Duodenal mucosa (tissue), 2 donors: ENCODE data around the gene VPS16.

Source experiments
- H3K27ac ChIP-seq: one replicate; pipeline ENCODE4 v1.7.0; 2013; ENCODE audit warnings: low read depth, low read length
- H3K27me3 ChIP-seq, 2 donors: one replicate each; pipeline ENCODE4 v1.7.0; 2013; ENCODE audit warnings: low read length in 2 of 2, control low read depth in 1 of 2; ENCODE audit not compliant: insufficient read depth in 2 of 2, control insufficient read depth in 1 of 2
- H3K36me3 ChIP-seq, 2 donors: one replicate each; pipeline ENCODE4 v1.7.0; 2013; ENCODE audit warnings: low read length in 2 of 2, control low read depth in 1 of 2; ENCODE audit not compliant: insufficient read depth in 2 of 2, control insufficient read depth in 1 of 2
- H3K4me1 ChIP-seq, 2 donors: one replicate each; pipeline ENCODE4 v1.7.0; 2013; ENCODE audit warnings: low read length in 2 of 2, control low read depth in 1 of 2; ENCODE audit not compliant: insufficient read depth in 2 of 2, control insufficient read depth in 1 of 2
- H3K4me3 ChIP-seq, 2 donors: one replicate each; pipeline ENCODE4 v1.7.0; 2013; ENCODE audit warnings: low read length in 2 of 2, low read depth in 1 of 2
- H3K9ac ChIP-seq, 2 donors: one replicate each; pipeline ENCODE4 v1.7.0; 2013; ENCODE audit warnings: low read length in 2 of 2, low read depth in 1 of 2
- H3K9me3 ChIP-seq, 2 donors: one replicate each; pipeline ENCODE4 v1.7.0; 2013; ENCODE audit warnings: low read length in 2 of 2, control low read depth in 1 of 2; ENCODE audit not compliant: control insufficient read depth in 1 of 2

VPS16 gene

DNA sequence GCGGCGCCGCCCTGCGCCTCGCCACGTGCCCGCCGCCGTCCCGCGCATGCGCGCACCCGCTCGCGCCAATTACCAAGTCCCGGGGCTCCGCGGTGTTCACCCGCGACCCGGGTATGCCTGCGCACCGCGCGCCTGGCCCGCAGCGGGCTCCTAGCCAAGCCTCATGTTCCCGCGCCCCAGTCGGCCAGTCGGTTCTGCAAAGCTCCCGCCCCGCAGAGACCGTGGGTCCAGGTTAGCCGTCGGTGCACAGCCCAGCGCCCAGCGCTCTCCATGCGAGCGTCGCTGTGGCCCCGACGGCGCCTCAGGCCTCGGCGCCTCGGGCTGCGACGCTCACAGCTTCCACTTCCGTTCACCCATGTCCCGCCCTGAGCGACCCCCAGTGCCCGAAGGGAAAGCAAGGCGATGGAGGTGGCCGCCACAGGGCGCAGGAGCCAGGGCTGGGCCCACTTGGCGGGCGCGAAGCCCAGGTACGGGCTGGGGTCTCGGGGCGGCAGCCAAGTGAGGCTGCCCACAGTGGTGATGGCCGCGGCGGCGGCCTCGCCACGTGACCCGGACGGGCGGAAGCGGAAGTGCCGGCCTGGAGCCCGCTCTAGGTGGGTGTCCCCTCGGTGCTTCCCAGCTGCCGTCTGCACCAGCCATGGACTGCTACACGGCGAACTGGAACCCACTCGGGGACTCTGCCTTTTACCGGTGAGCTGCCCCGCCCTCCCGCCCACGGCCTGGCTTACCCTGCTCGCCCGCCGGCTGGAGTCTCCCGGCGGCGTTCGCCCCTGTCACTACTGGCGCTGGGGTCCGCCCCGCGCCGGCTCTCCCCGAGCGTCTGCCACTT is at the start of gene VPS16, which contains the start of gene PCED1A:
TSS of gene VPS16 (plus strand) at position 608 of the 829 bp plus-strand sequence. CDS start at position 638, 30 bp downstream.
TSS of gene PCED1A (minus strand) at position 518 of the 829 bp plus-strand sequence. CDS start 743 bp downstream, outside the sequence.
- Histone ChIP-seq H3K27ac (peak within 1 kb of the TSS; percentile 85), H3K27me3 (no peaks in the 10 kb centered on the region), H3K9me3 (no peaks in the 10 kb centered on the region)

DNA sequence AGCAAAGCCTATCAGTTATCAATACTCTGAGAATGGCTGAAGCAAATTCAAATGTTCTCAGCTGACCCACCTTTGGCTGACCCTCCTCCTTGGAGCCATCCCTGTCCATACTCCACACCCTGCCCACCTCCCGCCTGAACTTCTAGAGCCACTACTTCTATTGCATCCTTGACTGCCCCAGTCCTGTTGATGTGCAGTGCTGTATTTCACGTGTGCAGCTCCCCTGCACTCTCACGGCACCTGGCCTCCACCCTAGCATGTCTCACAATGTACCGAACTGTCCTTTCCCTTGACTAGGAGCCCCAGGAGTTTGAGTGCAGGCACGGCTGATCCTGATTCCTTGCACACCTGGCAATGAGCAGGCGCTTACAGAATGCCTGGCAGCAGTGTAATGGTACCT is 47.1 kb upstream of the VPS16 start:
- H3K4me3 ChIP-seq: no peak overlapping the region
- peaks cover 6 to 13% of the 10 kb centered on the region in 2 donors for H3K27me3 ChIP-seq
- H3K36me3 ChIP-seq: no peaks in the 10 kb centered on the region
- H3K27ac ChIP-seq: no peak overlapping the region
- H3K4me1 ChIP-seq: no peaks in the 10 kb centered on the region
- H3K9me3 ChIP-seq: no peaks in the 10 kb centered on the region
- H3K9ac ChIP-seq: no peak overlapping the region

More for the DNA sequence above, at the start of gene VPS16, which contains the start of gene PCED1A:
- Histone ChIP-seq H3K9ac (peak within 1 kb of the TSS; percentile 78 to 80), H3K4me1 (peaks cover 12 to 16% of the 10 kb centered on the region in 2 donors), H3K4me3 (peak within 1 kb of the TSS; percentile 79 to 91), H3K36me3 (peaks cover 0 to 3% of the 10 kb centered on the region in 2 donors)

DNA sequence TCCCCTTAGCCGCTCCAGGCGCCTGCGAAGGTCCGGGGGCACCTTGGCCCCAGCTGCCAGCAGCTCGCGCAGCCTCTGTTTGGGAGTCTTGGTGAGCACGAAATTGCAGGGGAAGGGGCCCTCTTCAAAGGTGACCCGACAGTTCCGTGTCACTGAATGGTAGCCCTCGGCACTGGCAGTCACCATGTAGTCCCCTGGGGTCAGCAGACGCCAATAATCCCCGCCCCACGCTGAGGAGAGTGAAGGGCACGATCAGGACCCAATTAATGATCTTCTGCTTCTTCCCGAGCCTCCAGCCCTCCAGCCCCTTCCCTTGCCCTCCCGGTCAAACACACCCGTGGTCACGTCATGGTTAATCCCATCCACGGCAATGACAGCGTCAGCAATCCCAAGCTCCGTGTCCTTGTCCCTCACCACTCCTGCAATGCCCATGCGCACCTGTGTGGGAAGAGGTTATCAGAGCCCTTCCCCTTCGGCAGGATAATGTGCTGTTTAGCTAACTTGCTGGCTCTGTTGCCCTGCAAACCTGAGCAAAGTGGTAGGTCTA is 46.3 kb upstream of the VPS16 start:
- H3K27me3 ChIP-seq: peaks cover 12 to 18% of the 10 kb centered on the region in 2 donors
- H3K4me3 ChIP-seq: no peak overlapping the region
- H3K4me1 ChIP-seq: no peaks in the 10 kb centered on the region

GRCh38 chr20:2794866-2795447 is 45.6 kb upstream of the VPS16 start:
- Histone ChIP-seq H3K27ac (no peak overlapping the region), H3K9me3 (no peaks in the 10 kb centered on the region), H3K4me3 (no peak overlapping the region), H3K27me3 (peaks cover 19 to 23% of the 10 kb centered on the region in 2 donors), H3K4me1 (peaks cover 0 to 6% of the 10 kb centered on the region in 2 donors), H3K36me3 (no peaks in the 10 kb centered on the region), H3K9ac (no peak overlapping the region)

More for the DNA sequence above, 46.3 kb upstream of the VPS16 start:
- H3K9me3 ChIP-seq: no peaks in the 10 kb centered on the region
- no peak overlapping the region for H3K9ac ChIP-seq
- no peak overlapping the region for H3K27ac ChIP-seq
- H3K36me3 ChIP-seq: no peaks in the 10 kb centered on the region

DNA sequence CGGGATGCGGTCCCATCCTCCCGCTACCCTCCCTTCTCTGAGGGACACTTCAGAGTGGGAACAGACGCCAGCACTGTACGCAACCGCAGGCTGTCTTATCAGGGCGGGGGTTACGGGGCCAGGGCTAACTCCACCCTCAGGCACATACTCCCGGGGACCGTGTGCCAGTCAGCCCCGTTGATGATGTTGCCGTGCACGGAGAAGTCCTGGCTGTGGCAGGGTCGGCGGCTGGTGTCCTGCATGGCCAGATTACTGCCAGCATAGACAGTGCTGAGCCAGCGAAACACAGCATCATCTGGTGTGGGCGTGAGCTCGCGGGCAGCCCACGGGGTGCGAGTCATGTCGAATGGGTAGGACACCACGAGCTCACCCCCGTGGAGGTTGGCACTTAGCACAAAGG is 45.1 kb upstream of the VPS16 start:
- Histone ChIP-seq H3K9ac (no peak overlapping the region), H3K36me3 (no peaks in the 10 kb centered on the region), H3K27me3 (peaks cover 23 to 27% of the 10 kb centered on the region in 2 donors)

GRCh38 chr20:2796011-2796660 is 44.4 kb upstream of the VPS16 start:
- H3K4me1 ChIP-seq: peaks cover 0 to 13% of the 10 kb centered on the region in 2 donors
- H3K27ac ChIP-seq: no peak overlapping the region
- H3K9me3 ChIP-seq: no peaks in the 10 kb centered on the region
- H3K36me3 ChIP-seq: no peaks in the 10 kb centered on the region
- no peak overlapping the region for H3K4me3 ChIP-seq
- H3K9ac ChIP-seq: no peak overlapping the region
- H3K27me3 ChIP-seq: peaks cover 28 to 32% of the 10 kb centered on the region in 2 donors

More for the DNA sequence above, 45.1 kb upstream of the VPS16 start:
- Histone ChIP-seq H3K9me3 (no peaks in the 10 kb centered on the region), H3K4me3 (no peak overlapping the region), H3K27ac (no peak overlapping the region), H3K4me1 (peaks cover 0 to 8% of the 10 kb centered on the region in 2 donors)

- Histone ChIP-seq H3K9me3 (no peaks in the 10 kb centered on the region), H3K27ac (no peak overlapping the region), H3K9ac (no peak overlapping the region), H3K27me3 (peaks cover 37 to 41% of the 10 kb centered on the region in 2 donors), H3K4me1 (peaks cover 0 to 13% of the 10 kb centered on the region in 2 donors), H3K36me3 (no peaks in the 10 kb centered on the region), H3K4me3 (no peak overlapping the region)
Observed at GRCh38 chr20:2797136-2797983, 43.2 kb upstream of the VPS16 start.

- Histone ChIP-seq H3K36me3 (no peaks in the 10 kb centered on the region), H3K4me1 (peaks cover 0 to 13% of the 10 kb centered on the region in 2 donors), H3K9ac (no peak overlapping the region), H3K27ac (no peak overlapping the region), H3K4me3 (no peak overlapping the region), H3K9me3 (no peaks in the 10 kb centered on the region), H3K27me3 (peaks cover 43 to 44% of the 10 kb centered on the region in 2 donors)
Observed at GRCh38 chr20:2798095-2798805, 42.3 kb upstream of the VPS16 start.

GRCh38 chr20:2798814-2799213 is 41.7 kb upstream of the VPS16 start:
- peaks cover 0 to 13% of the 10 kb centered on the region in 2 donors for H3K4me1 ChIP-seq

More at GRCh38 chr20:2798814-2799213, 41.7 kb upstream of the VPS16 start:
- H3K27me3 ChIP-seq: peaks cover 44 to 47% of the 10 kb centered on the region in 2 donors
- no peak overlapping the region for H3K4me3 ChIP-seq
- no peaks in the 10 kb centered on the region for H3K36me3 ChIP-seq
- H3K9ac ChIP-seq: no peak overlapping the region
- H3K9me3 ChIP-seq: no peaks in the 10 kb centered on the region
- H3K27ac ChIP-seq: no peak overlapping the region
